OCI-LY3 (cell line): ENCODE results near the gene SP4.

Source experiments
- H2AFZ ChIP-seq: fragments of 200-600, 300-600 bp; shearing (Covaris generic); 2 replicates; pipeline ENCODE4 v1.6.0; 2014; ENCODE audit warnings: antibody characterized with exemption, low read depth, low read length
- H3K27ac ChIP-seq: fragments of 200-600, 300-600 bp; sonication (generic); 2 replicates; pipeline ENCODE4 v1.5.1; 2014; ENCODE audit warnings: mild to moderate bottlenecking, low read length, moderate library complexity, mixed read lengths
- H3K27me3 ChIP-seq: fragments of 200-600, 300-600 bp; sonication (generic); 2 replicates; pipeline ENCODE4 v1.6.1; 2014; ENCODE audit warnings: low read depth, low read length, mixed read lengths
- H3K36me3 ChIP-seq: fragments of 200-600, 300-600 bp; sonication (generic); replicated peaks from 2 replicates; pipeline ENCODE3; 2014; ENCODE audit warnings: low read depth, low read length, mixed read lengths
- H3K4me1 ChIP-seq: fragments of 300-600, 200-600 bp; sonication (generic); 2 replicates; pipeline ENCODE4 v1.6.1; 2014; ENCODE audit warnings: low read length, mixed read lengths
- H3K4me2 ChIP-seq: fragments of 200-600, 300-600 bp; sonication (generic); 2 replicates; pipeline ENCODE4 v1.6.1; 2014; ENCODE audit warnings: low read length, mixed read lengths
- H3K4me3 ChIP-seq: fragments of 300-600, 200-600 bp; sonication (generic); 2 replicates; pipeline ENCODE4 v1.5.1; 2014; ENCODE audit warnings: antibody characterized with exemption, mild to moderate bottlenecking, low read length, moderate library complexity
- H3K79me2 ChIP-seq: fragments of 300-600, 200-600 bp; shearing (Covaris generic); 2 replicates; pipeline ENCODE4 v1.6.1; 2014; ENCODE audit warnings: mild to moderate bottlenecking, low read length, mixed read lengths
- H3K9ac ChIP-seq: fragments of 300-600, 200-600 bp; shearing (Covaris generic); 2 replicates; pipeline ENCODE4 v1.6.0; 2014; ENCODE audit warnings: mild to moderate bottlenecking, low read length, moderate library complexity
- H3K9me3 ChIP-seq: fragments of 200-600, 300-600 bp; shearing (Covaris generic); 2 replicates; pipeline ENCODE4 v1.6.1; 2014; ENCODE audit warnings: low read length, mixed read lengths; ENCODE audit not compliant: insufficient read depth
- H4K20me1 ChIP-seq: fragments of 200-600, 300-600 bp; sonication (generic); 2 replicates; pipeline ENCODE4 v1.6.1; 2016; ENCODE audit warnings: low read length, mixed read lengths; ENCODE audit not compliant: insufficient read depth
- CTCF ChIP-seq: fragments of 200-600, 300-600 bp; sonication (generic); IDR thresholded peaks from 2 replicates; pipeline ENCODE4 v1.5.1; 2014; ENCODE audit warnings: antibody characterized with exemption, low read length, low read depth
- EZH2phosphoT487 ChIP-seq: fragments of 200-600 bp; shearing (Covaris generic); IDR thresholded peaks from 2 replicates; pipeline ENCODE4 v1.6.1; 2018; ENCODE audit warnings: antibody characterized with exemption, mixed run types, low read depth

SP4 gene

DNA sequence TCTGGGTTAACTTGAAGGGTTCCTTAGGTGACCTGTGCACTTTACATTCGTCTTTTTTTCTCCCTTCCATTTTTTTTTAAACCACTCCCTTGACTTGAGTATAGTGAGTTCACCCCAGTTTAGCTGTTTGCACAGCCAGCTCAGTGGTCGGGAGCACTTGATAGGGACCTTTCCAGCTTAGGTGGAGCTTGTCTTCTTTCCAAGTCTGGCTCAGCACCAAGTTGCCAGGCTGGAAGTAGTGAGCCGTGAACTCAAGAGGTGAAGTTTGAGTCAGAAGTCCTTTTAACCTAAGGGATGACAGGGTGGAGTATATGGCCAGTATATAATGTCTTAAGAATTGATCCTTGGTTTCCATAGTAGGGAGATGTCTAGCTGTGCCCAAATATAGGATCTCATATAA lies 122.2 kb downstream of the SP4 start:
- H3K27ac ChIP-seq = no peak overlapping the region
- no peaks in the 10 kb centered on the region for H3K36me3 ChIP-seq
- no peak overlapping the region for H3K4me3 ChIP-seq
- no peaks in the 10 kb centered on the region for H3K4me1 ChIP-seq
- no peak overlapping the region for H3K9ac ChIP-seq
- no peaks in the 10 kb centered on the region for H3K27me3 ChIP-seq
- H4K20me1 ChIP-seq = no peaks in the 10 kb centered on the region
- H3K4me2 ChIP-seq = no peak overlapping the region
- no peak overlapping the region for H2AFZ ChIP-seq
- no peaks in the 10 kb centered on the region for H3K79me2 ChIP-seq
- TF ChIP-seq CTCF = no peak
- TF ChIP-seq EZH2phosphoT487 = no peak
- H3K9me3 ChIP-seq = no peaks in the 10 kb centered on the region

DNA sequence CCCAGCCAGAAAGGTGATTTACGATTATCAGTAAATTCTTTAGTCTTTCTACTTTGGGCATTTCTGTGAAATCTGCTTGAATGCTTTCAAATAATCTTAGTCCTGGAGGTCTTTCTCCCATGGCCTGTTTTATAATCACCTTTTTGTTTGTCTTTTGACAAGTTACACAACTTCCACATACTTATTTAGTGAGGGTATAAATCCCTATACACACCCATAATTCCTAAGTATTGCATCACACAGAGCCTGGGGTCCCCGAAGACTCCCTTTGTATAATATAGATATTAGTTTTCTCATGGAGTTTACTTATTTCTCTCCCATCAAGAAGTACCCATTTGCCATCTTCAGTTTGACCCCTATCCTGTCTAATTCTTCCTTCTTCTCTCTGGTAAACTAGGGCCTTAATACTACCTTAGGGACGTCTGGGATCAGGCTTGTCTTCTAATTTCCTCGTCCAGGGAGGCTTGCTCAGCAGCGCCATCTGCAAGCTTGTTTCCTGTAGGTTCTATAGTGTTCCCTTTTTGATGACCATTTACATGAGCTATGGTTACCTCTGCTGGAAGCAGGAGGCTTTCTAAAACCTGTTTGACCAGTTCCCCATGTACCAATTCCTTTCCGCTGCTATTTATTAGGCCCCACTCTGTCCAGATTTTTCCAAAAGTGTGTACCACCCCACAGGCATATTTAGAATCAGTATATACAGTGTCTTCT lies 123.1 kb downstream of the SP4 start:
- Histone ChIP-seq H2AFZ (no peak overlapping the region), H3K9me3 (no peaks in the 10 kb centered on the region), H3K27ac (no peak overlapping the region), H3K4me2 (no peak overlapping the region), H3K4me3 (no peak overlapping the region), H3K4me1 (no peaks in the 10 kb centered on the region), H4K20me1 (no peaks in the 10 kb centered on the region), H3K79me2 (no peaks in the 10 kb centered on the region), H3K9ac (no peak overlapping the region), H3K27me3 (no peaks in the 10 kb centered on the region), H3K36me3 (no peaks in the 10 kb centered on the region)
- TF ChIP-seq EZH2phosphoT487 (no peak), CTCF (no peak)

- TF ChIP-seq EZH2phosphoT487 (no peak), CTCF (no peak)
- Histone ChIP-seq H3K36me3 (no peaks in the 10 kb centered on the region), H3K27me3 (no peaks in the 10 kb centered on the region)
These were observed 134.5 kb downstream of the SP4 start for GRCh38 chr7:21562385-21562784.

More at GRCh38 chr7:21562385-21562784, 134.5 kb downstream of the SP4 start:
- no peaks in the 10 kb centered on the region for H4K20me1 ChIP-seq
- no peaks in the 10 kb centered on the region for H3K4me1 ChIP-seq
- no peak overlapping the region for H3K4me3 ChIP-seq
- no peaks in the 10 kb centered on the region for H3K79me2 ChIP-seq
- no peak overlapping the region for H3K9ac ChIP-seq
- H2AFZ ChIP-seq = no peak overlapping the region
- no peak overlapping the region for H3K27ac ChIP-seq
- no peaks in the 10 kb centered on the region for H3K9me3 ChIP-seq
- H3K4me2 ChIP-seq = no peak overlapping the region
